GM12892 (cell line): ENCODE measurements around the gene ZNF652.

Source experiments
- DNase-seq: peaks from one replicate; pipeline ENCODE4 v3.0.0; 2011; ENCODE audit not compliant: insufficient read length
- FAIRE-seq: peaks from 2 replicates; lab custom pipeline; 2011; peaks lifted over from hg19 to GRCh38; lab: Jason Lieb, UNC
- POLR2A ChIP-seq: IDR thresholded peaks from 2 replicates; pipeline ENCODE4 v1.6.1; 2011; ENCODE audit warnings: low read depth, low read length, control low read depth
- POLR2AphosphoS5 ChIP-seq: IDR thresholded peaks from 2 replicates; pipeline ENCODE4 v1.6.1; 2011; ENCODE audit warnings: low read depth, low read length, control low read depth
- TAF1 ChIP-seq: IDR thresholded peaks from 2 replicates; pipeline ENCODE4 v1.6.1; 2011; ENCODE audit warnings: low read depth, mild to moderate bottlenecking, control low read depth, low read length, borderline replicate concordance

The ZNF652 gene

DNA sequence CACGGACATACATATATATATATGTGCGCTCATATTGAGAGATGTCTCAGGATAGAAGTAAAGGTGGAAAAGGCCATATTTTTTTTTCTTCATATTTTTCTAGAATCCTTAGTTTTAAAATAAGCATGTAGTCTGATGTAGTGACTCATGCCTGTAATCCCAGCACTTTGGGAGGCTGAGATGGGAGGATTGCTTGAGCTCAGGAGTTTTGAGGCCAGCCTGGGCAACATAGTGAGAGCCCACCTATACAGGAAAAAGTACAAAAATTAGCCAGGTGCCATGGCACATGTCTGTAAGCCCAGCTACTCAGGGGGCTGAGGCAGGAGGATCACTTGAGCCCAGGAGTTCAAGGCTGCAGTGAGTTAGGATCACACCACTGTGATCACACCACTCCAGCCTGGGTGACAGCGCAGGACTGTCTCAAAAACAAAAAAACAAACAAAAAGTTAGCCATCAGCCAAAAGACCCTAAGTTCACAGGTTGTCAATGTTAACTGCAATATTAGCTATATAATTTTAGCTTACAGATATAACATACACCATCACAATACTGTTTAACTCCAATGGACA lies 10.4 kb downstream of the ZNF652 start:
- TF ChIP-seq POLR2A (no peak), POLR2AphosphoS5 (no peak), TAF1 (no peak)
- FAIRE-seq (no peak), DNase-seq (no peak)

DNA sequence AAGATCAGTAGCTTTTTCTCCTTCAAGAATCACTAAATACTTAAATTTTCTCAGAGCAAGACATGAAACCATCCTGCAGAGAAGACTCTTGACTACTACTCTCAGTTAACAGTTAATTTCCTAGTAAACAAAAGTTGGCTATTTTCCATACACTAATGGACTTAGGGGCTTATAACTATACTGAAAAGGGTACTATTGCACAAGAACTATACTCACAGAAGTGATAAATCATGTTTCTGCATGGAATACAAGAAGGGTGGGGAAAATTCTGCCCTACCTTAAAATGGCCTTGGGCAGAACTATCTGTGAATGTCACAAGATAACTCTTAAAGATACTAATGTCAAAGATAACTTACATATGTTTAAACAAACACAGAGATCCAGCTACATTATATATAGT lies 12.5 kb downstream of the ZNF652 start:
- no peak for TF ChIP-seq POLR2A
- TF ChIP-seq TAF1: no peak
- no peak for TF ChIP-seq POLR2AphosphoS5
- FAIRE-seq: no peak
- DNase-seq: no peak

DNA sequence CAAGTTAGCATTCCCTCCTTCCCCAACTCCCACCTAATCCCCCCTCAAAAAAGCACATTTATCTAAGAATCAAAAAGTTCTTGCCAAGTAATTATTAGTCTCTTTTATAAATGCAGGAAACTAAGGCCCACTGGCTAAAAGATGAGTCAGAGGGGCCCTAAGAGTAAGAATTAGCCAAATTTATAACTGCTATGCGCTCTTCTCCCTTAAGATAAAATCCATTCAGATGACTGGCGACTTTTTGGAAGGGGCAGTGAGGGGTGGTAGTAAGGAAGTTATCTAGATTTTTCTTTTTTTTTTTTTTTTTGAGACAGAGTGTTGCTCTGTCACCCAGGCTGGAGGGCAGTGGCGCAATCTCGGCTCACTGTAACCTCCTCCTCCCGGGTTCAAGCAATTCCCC lies 17.1 kb downstream of the ZNF652 start:
- no peak for DNase-seq
- TF ChIP-seq TAF1 (no peak), POLR2AphosphoS5 (no peak), POLR2A (no peak)
- no peak for FAIRE-seq

DNA sequence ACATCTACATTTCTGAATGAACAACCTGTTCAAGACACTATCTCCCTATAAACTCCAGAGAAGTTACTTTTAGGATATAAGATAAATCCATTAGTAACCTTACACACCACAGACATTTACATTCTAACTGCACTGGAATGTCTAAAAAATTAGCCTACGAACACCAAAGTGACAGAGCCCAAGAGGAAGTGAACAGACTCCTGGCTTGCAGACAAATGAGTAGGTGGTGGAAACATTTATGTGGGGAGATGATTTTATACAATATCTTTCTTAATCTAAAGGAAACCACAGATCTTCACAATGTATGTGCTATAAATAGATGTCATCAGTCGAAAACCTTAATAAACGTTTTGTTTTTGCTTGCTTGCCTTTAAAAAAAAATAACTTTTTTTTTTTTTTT lies 18.8 kb downstream of the ZNF652 start:
- FAIRE-seq: no peak
- no peak for TF ChIP-seq POLR2A
- TF ChIP-seq POLR2AphosphoS5: no peak
- no peak for TF ChIP-seq TAF1
- no peak for DNase-seq

DNA sequence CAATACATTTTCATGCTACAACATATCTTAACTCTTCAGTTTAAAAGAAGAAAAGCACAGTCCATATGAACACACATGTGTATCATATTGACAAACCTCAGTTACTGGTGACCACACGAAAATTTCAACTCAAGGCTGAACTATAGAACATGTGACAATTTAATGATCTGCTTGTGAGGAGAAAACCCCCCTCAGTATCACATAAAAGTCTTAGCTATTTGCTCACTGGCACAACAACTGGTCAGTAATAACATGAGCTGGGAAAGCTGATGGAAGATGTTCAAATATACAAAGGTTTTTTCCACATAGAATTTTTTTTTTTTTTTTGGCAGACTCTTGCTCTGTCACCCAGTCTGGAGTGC lies 19.5 kb downstream of the ZNF652 start:
- TF ChIP-seq TAF1 (no peak), POLR2AphosphoS5 (no peak), POLR2A (no peak)
- DNase-seq (no peak), FAIRE-seq (peak; percentile 14)

DNA sequence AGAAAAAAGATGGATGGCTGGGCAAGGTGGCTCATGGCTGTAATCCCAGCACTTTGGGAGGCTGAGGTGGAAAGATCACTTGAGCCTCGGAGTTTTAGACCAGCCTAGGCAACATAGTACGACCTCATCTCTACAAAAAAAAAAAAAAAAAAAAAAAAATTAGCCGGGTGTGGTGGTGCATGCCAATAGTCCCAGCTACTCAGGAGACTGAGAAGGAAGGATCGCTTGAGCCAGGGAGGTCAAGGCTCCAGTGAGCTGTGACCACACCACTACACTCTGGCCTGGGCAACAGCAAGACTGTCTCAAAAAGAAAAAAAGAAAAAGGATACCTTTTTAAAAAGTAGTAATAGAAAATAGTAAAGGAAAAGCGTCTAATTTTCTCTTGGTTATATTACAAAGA lies 20.7 kb downstream of the ZNF652 start:
- DNase-seq (no peak), FAIRE-seq (no peak)
- no peak for TF ChIP-seq POLR2AphosphoS5
- no peak for TF ChIP-seq POLR2A
- TF ChIP-seq TAF1: no peak

DNA sequence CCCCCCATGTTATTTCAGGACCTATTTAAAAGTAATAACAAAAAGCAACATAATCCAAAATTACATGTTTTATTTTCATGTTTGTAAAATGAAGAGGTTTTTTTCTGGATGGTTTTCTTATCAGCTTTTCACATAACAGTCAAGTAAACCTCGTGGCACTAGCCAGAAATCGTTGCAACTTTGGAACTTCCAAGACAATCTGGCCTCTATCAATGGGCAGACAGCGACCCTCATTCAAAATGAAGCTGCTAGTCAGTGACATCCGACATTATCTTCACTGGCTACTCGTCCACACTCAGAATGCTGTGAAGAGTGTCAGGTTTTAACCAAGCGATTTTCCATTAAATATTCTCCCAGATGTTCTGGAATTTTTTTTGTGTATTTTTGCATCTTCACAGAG lies 22.7 kb downstream of the ZNF652 start:
- no peak for DNase-seq
- TF ChIP-seq TAF1 (no peak), POLR2AphosphoS5 (no peak), POLR2A (no peak)
- FAIRE-seq: no peak

DNA sequence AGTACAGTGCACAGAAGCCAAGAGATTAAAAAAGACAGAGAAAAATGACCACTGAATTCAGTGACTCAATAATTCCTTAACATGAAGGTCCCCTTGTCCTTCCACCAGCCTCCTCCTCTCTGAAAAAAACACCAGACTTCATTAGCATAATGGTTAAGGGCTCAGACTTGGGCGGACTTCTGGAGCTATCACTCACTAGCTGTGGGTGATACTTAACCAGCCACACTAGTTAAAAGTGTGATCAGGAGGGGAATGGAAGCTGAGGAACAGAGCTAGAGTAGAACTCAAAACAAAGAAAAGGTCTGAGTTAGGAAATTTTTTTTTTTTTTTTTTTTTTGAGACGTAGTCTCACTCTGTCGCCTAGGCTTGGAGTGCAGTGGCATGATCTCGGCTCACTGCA lies 23.2 kb downstream of the ZNF652 start:
- TF ChIP-seq TAF1: no peak
- DNase-seq (no peak), FAIRE-seq (no peak)

DNA sequence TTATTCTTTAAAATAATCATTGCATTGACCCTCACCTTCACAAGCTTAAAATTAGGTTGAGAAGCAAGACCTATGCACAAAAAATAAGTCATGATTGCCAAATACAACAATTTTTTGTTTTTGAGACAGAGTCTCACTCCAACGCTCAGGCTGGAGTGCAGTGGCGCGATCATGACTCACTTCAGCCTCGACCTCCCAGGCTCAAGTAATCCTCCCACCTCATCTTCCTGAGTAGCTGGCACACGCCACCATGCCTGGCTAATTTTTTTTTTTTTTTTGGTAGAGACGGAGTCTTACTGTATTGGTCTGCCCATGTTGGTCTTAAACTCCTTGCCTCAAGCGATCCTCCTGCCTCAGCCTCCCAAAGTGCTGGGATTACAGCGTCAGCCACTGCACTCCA lies 24.2 kb downstream of the ZNF652 start:
- DNase-seq: no peak
- TF ChIP-seq TAF1: no peak
- no peak for TF ChIP-seq POLR2AphosphoS5
- TF ChIP-seq POLR2A: no peak
- no peak for FAIRE-seq

DNA sequence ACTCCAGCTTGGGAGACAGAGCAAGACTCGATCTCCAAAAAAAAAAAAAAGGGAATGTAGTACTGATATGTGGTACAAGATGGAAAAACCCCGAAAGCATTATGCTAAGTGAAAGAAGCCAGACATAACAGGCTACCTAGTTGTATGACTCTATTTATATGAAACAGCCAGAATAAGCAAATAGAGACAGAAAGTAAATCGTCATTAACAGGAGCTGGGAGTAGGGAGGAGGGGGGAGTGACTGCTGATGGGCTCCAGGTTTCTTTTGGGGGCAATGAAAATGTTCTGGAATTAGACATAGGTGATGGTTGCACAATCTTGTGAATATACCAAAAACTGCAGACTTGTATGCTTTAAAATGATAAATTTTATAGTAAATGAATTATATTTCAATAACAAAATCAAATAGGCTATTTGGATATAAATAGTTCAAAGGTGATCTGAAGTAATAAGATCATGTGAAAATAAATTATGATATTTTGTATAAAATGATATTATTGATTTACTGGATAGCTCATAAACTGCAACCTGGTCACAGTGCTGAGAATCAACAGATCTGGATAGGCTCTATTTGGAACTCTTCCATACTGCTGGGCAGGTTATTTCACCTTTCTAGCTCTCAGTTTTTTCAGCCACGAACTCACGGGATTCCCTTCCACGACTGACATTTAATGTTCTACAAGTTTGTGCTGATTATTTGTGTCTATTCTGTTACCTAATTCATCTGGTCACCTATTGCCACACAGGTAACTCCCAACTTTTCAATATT lies 27.1 kb downstream of the ZNF652 start:
- no peak for FAIRE-seq
- TF ChIP-seq POLR2A (no peak), TAF1 (no peak), POLR2AphosphoS5 (no peak)

DNA sequence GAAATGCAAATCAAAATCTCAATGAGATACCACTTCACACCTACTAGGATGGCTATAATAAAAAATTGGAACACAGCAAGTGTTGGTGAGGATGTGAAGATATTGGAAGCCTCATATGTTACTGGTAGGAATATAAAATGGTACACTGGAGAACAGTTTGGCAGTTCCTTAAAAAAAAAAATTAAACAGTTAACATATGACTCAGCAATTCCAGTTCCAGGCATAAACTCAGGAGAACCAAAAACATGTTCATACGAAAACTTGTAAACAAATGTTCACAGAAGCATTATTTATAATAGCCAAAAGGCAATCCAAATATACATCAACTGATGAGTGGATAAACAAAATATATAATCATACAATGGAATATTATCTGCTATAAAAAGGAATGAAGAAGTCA lies 28.2 kb downstream of the ZNF652 start:
- FAIRE-seq (no peak), DNase-seq (no peak)
- TF ChIP-seq POLR2A (no peak), POLR2AphosphoS5 (no peak), TAF1 (no peak)

More for the DNA sequence above, 27.1 kb downstream of the ZNF652 start:
- DNase-seq: no peak
